H1 (cell line): ENCODE results near the gene RXFP1. TPM values are rescaled to one million over a fixed set of nuclear protein-coding genes. Genes with fewer than 3 reads are reported as not detected.

Experiments
- CTCF ChIA-PET: fragments of 300-600 bp; sonication (Branson Sonifier 250); formaldehyde crosslinking; loops from one replicate; lab custom pipeline; 2021; ENCODE audit not compliant: partially characterized antibody; lab: Charles Lee
- POLR2A ChIA-PET: fragments of 300-600 bp; sonication (Branson Sonifier 250); formaldehyde crosslinking; loops from one replicate; lab custom pipeline; 2021; ENCODE audit warnings: inconsistent platforms; ENCODE audit not compliant: partially characterized antibody; lab: Charles Lee
- DNase-seq, 2 experiments: peaks; one replicate each; pipeline versions ENCODE4 v3.0.0 to v3.0.0-alpha.2; 2010 to 2022; ENCODE audit warnings: low spot score in 2 of 2, low read depth in 1 of 2, mixed read lengths in 1 of 2
- FAIRE-seq: peaks from 2 replicates; lab custom pipeline; 2011; peaks lifted over from hg19 to GRCh38; lab: Jason Lieb, UNC
- H2AFZ ChIP-seq: 2 replicates; pipeline ENCODE4 v1.8.1; 2012; ENCODE audit warnings: low read length, inconsistent platforms
- H2AK5ac ChIP-seq: 2 replicates; pipeline ENCODE4 v1.6.1; 2013; ENCODE audit warnings: low read depth, low read length
- H2BK120ac ChIP-seq: replicated peaks from 2 replicates; pipeline ENCODE3; 2013; ENCODE audit warnings: low read depth, low read length, inconsistent platforms
- H2BK12ac ChIP-seq: 2 replicates; pipeline ENCODE4 v1.6.1; 2013; ENCODE audit warnings: low read depth, low read length
- H2BK15ac ChIP-seq: 2 replicates; pipeline ENCODE4 v1.6.1; 2013; ENCODE audit warnings: low read length
- H2BK20ac ChIP-seq: 2 replicates; pipeline ENCODE4 v1.6.1; 2013; ENCODE audit warnings: low read length
- H2BK5ac ChIP-seq: 2 replicates; pipeline ENCODE4 v1.6.1; 2013; ENCODE audit warnings: low read depth, low read length
- H3K14ac ChIP-seq: 2 replicates; pipeline ENCODE4 v1.6.1; 2013; ENCODE audit warnings: inconsistent platforms; ENCODE audit not compliant: insufficient read length
- H3K18ac ChIP-seq: 2 replicates; pipeline ENCODE4 v1.6.1; 2013; ENCODE audit warnings: low read length; ENCODE audit errors: extremely low read depth
- H3K23ac ChIP-seq: 2 replicates; pipeline ENCODE4 v1.6.1; 2013; ENCODE audit warnings: inconsistent platforms; ENCODE audit not compliant: insufficient read length
- H3K23me2 ChIP-seq: 2 replicates; pipeline ENCODE4 v1.6.1; 2013; ENCODE audit warnings: low read depth, low read length
- H3K27ac ChIP-seq: 2 replicates; pipeline ENCODE4 v1.6.1; 2011; ENCODE audit warnings: low read depth, low read length, inconsistent platforms
- H3K27me3 ChIP-seq, 4 experiments: replicated peaks in 1 of 4; 1 replicate in 1 of 4; 2 replicates in 3 of 4; pipeline versions ENCODE4 v1.6.1 to v1.8.1; 2011 to 2013; ENCODE audit warnings: low read length in 3 of 4, mild to moderate bottlenecking in 3 of 4, inconsistent platforms in 2 of 4, mixed read lengths in 2 of 4, moderate library complexity in 1 of 4; ENCODE audit not compliant: control insufficient read depth in 3 of 4, insufficient read depth in 3 of 4; ENCODE audit errors: extremely low read depth in 1 of 4
- H3K36me3 ChIP-seq, 4 experiments: 2 replicates each; pipeline versions ENCODE4 v1.6.1 to v1.8.1; 2011 to 2013; ENCODE audit warnings: mild to moderate bottlenecking in 4 of 4, low read length in 3 of 4, moderate library complexity in 2 of 4, control low read depth in 1 of 4, inconsistent platforms in 1 of 4; ENCODE audit not compliant: insufficient read depth in 4 of 4, control insufficient read depth in 2 of 4
- H3K4ac ChIP-seq: replicated peaks from 2 replicates; pipeline ENCODE3; 2013; ENCODE audit warnings: low read length, low read depth, mixed read lengths, inconsistent platforms; ENCODE audit not compliant: insufficient read length
- H3K4me1 ChIP-seq, 4 experiments: replicated peaks in 1 of 4; 1 replicate in 1 of 4; 2 replicates in 3 of 4; pipeline versions ENCODE4 v1.6.1 to v1.8.1; 2011 to 2013; ENCODE audit warnings: low read length in 3 of 4, inconsistent platforms in 2 of 4, mixed read lengths in 1 of 4; ENCODE audit not compliant: insufficient read depth in 4 of 4, control insufficient read depth in 3 of 4
- H3K4me2 ChIP-seq, 2 experiments: 2 replicates each; pipeline versions ENCODE4 v1.6.1 to v1.8.1; 2011 to 2013; ENCODE audit warnings: low read depth in 2 of 2, low read length in 2 of 2, control low read depth in 1 of 2, inconsistent platforms in 1 of 2, mild to moderate bottlenecking in 1 of 2; ENCODE audit not compliant: insufficient read depth in 1 of 2
- H3K4me3 ChIP-seq, 4 experiments: fragments of 200-600, 300-600 bp in 1 of 4; sonication (generic), shearing (Covaris generic), sonication (Bioruptor Twin) in 1 of 4; 2 replicates each; pipeline versions ENCODE4 v1.5.1 to v1.8.1; 2011 to 2016; ENCODE audit warnings: low read length in 4 of 4, low read depth in 3 of 4, control low read depth in 2 of 4, inconsistent platforms in 2 of 4, mild to moderate bottlenecking in 2 of 4, mixed read lengths in 1 of 4, moderate library complexity in 1 of 4; ENCODE audit not compliant: insufficient read depth in 2 of 4; ENCODE audit errors: extremely low read depth in 1 of 4
- H3K56ac ChIP-seq: replicated peaks from 2 replicates; pipeline ENCODE3; 2013; ENCODE audit warnings: low read depth, mild to moderate bottlenecking, mixed read lengths, low read length, inconsistent platforms; ENCODE audit not compliant: insufficient read length
- H3K79me1 ChIP-seq: 2 replicates; pipeline ENCODE4 v1.6.1; 2013; ENCODE audit warnings: low read depth, low read length, control low read depth
- H3K79me2 ChIP-seq, 2 experiments: 2 replicates each; pipeline versions ENCODE4 v1.6.1 to v1.8.1; 2012 to 2013; ENCODE audit warnings: low read length in 2 of 2, mild to moderate bottlenecking in 2 of 2, inconsistent platforms in 1 of 2; ENCODE audit not compliant: insufficient read depth in 2 of 2, control insufficient read depth in 1 of 2
- H3K9ac ChIP-seq, 4 experiments: replicated peaks in 1 of 4; 1 replicate in 1 of 4; 2 replicates in 3 of 4; pipeline versions ENCODE4 v1.6.1 to v1.8.1; 2011 to 2013; ENCODE audit warnings: low read depth in 3 of 4, low read length in 3 of 4, control low read depth in 2 of 4, mild to moderate bottlenecking in 2 of 4, moderate library complexity in 2 of 4, inconsistent platforms in 1 of 4; ENCODE audit errors: extremely low read depth in 1 of 4
- H3K9me3 ChIP-seq, 2 experiments: 2 replicates each; pipeline versions ENCODE4 v1.6.1 to v1.8.1; 2012 to 2013; ENCODE audit warnings: mild to moderate bottlenecking in 2 of 2, moderate library complexity in 2 of 2, control low read depth in 1 of 2, inconsistent platforms in 1 of 2, low read depth in 1 of 2, low read length in 1 of 2, mixed read lengths in 1 of 2; ENCODE audit not compliant: insufficient read depth in 2 of 2
- H4K20me1 ChIP-seq, 2 experiments: replicated peaks in 1 of 2; 2 replicates each; pipeline versions ENCODE3 to v1.8.1; 2011 to 2013; ENCODE audit warnings: inconsistent platforms in 2 of 2, low read length in 2 of 2, mild to moderate bottlenecking in 1 of 2; ENCODE audit not compliant: insufficient read depth in 2 of 2, control insufficient read depth in 1 of 2
- H4K5ac ChIP-seq: 2 replicates; pipeline ENCODE4 v1.6.1; 2013; ENCODE audit warnings: low read length, low read depth, mixed read lengths, inconsistent platforms; ENCODE audit not compliant: insufficient read length
- H4K8ac ChIP-seq: 2 replicates; pipeline ENCODE4 v1.8.0; 2013; ENCODE audit warnings: mild to moderate bottlenecking, moderate library complexity, low read length, inconsistent platforms; ENCODE audit not compliant: insufficient read depth; ENCODE audit errors: extremely low read depth
- H4K91ac ChIP-seq: replicated peaks from 2 replicates; pipeline ENCODE3; 2013; ENCODE audit warnings: low read length, mixed read lengths, inconsistent platforms; ENCODE audit not compliant: insufficient read length
- BRCA1 ChIP-seq: IDR thresholded peaks from 2 replicates; pipeline ENCODE4 v1.6.1; 2012; ENCODE audit warnings: low read depth, low read length, improper control_type of control experiment
- TAF7 ChIP-seq: optimal IDR thresholded peaks from 2 replicates; pipeline ENCODE3; 2011; ENCODE audit warnings: low read depth, mild to moderate bottlenecking, inconsistent platforms, low read length, moderate library complexity, borderline replicate concordance
- WGBS, 2 experiments: shearing (Covaris generic) in 1 of 2; methylation state at CpG; one replicate each; pipeline versions ENCODE4 v1.1.6 to v1.1.7; 2013 to 2015; ENCODE audit warnings: low lambda C conversion rate in 2 of 2, mixed read lengths in 2 of 2, inconsistent platforms in 1 of 2, low coverage in 1 of 2, missing lambda C conversion rate in 1 of 2; ENCODE audit not compliant: insufficient replicate concordance in 2 of 2, insufficient coverage in 1 of 2, insufficient read length in 1 of 2; ENCODE audit errors: extremely low coverage in 1 of 2, missing lambda C conversion rate in 1 of 2; 5-methylcytosine and 5-hydroxymethylcytosine counted together
- polyA plus RNA-seq, 7 experiments: library from polyadenylated mRNA; depleted of rRNA in 3 of 7; stranded (reverse) in 5 of 7; unstranded in 2 of 7; fragments of >200 nt in 5 of 7; fragments of 200-250 nt in 2 of 7; gene quantifications; 1 replicate in 5 of 7; 2 replicates in 1 of 7; 4 replicates in 1 of 7; pipeline versions ENCODE4 v1.2.1 to v1.2.3, GENCODE V29; 2011 to 2013; ENCODE audit warnings: missing spikeins in 2 of 7, mixed read lengths in 2 of 7
- total RNA-seq: library from RNA; stranded (reverse); fragmentation: NEBNext Ultra II Directional; extraction: Animal tissue kit (Norgen Biotek cat#: 25700); gene quantifications from 2 replicates; pipeline ENCODE4 v1.2.1, GENCODE V29; 2021

The RXFP1 gene
- total and polyA plus RNA-seq, 2 of the 8 experiments (the other 6 are each of a cell fraction or from before 2014, with no cell fraction given) = 0.14 to 0.56 TPM

- no peaks in the 10 kb centered on the region for H3K27me3 ChIP-seq
- H3K56ac ChIP-seq = no peak overlapping the region
- H3K4me3 ChIP-seq = no peak overlapping the region
- peak overlapping the region; percentile 56; the same call in 1 of the 2 replicates for H2AK5ac ChIP-seq
- H3K79me2 ChIP-seq = no peaks in the 10 kb centered on the region
- H3K18ac ChIP-seq = peak overlapping the region; percentile 44; the same call in 1 of the 2 replicates
- peak overlapping the region; percentile 40; the same call in 1 of the 2 replicates for H2BK5ac ChIP-seq
- no peak overlapping the region for H2BK15ac ChIP-seq
- H3K9me3 ChIP-seq = no peaks in the 10 kb centered on the region
- H4K20me1 ChIP-seq = no peaks in the 10 kb centered on the region
- no peak overlapping the region for H4K8ac ChIP-seq
- no peak overlapping the region for H3K14ac ChIP-seq
- H3K27ac ChIP-seq = no peak overlapping the region
- peaks cover 2 to 16% (median 8%) of the 10 kb centered on the region in 4 experiments; a peak in 5 of 7 replicates for H3K4me1 ChIP-seq
- H3K79me1 ChIP-seq = no peaks in the 10 kb centered on the region
- CTCF ChIA-PET = interaction anchor here (0.6 kb wide), 1 partner anchor 202 kb away, joined by 3 read pairs; no protein-coding TSS in a partner anchor
- H3K23ac ChIP-seq = no peak overlapping the region
- peak overlapping the region; percentile 29 for H4K91ac ChIP-seq
- DNase-seq (no peak), FAIRE-seq (no peak)
- no peak overlapping the region for H3K9ac ChIP-seq
- no peak overlapping the region for H2AFZ ChIP-seq
- H2BK12ac ChIP-seq = peak overlapping the region; percentile 68; the same call in 1 of the 2 replicates
- no peak overlapping the region for H3K4ac ChIP-seq
- no peak for TF ChIP-seq BRCA1
- no peak for TF ChIP-seq TAF7
- H3K36me3 ChIP-seq = no peaks in the 10 kb centered on the region
- H3K23me2 ChIP-seq = no peaks in the 10 kb centered on the region
- H3K4me2 ChIP-seq = peak overlapping the region in 1 of 2 experiments; percentile 32; a peak in 1 of 4 replicates
- H2BK120ac ChIP-seq = no peak overlapping the region
- no peak overlapping the region for H4K5ac ChIP-seq
- POLR2A ChIA-PET = no interaction called here
- WGBS, 2 experiments = 75% methylated on average over 7 of the region's 7 CpGs; no CpG with 5 or more reads in 1 of the 2 experiments
- 0 out of 2 replicates have a peak overlapping the region, but pooled peaks have one; percentile 82 for H2BK20ac ChIP-seq
Observed at GRCh38 chr4:158572608-158573007, 50.9 kb downstream of the RXFP1 start.
